ENCODE results near the gene APOM.
A peak's percentile ranks its signal among the peaks of the same experiment; 100 is the strongest.

Gene APOM

GRCh38 chr6:31655349-31656237, at the start of gene APOM:
APOM (plus strand) TSS chr6:31655894; CDS start chr6:31655967, 73 bp downstream.
- no peak for DNase-seq (ENCODE audit: low spot score)

- DNase-seq (ENCODE audit: low spot score), result no peak
Observed at GRCh38 chr6:31607317-31607716, 48.4 kb upstream of the APOM start.

DNA sequence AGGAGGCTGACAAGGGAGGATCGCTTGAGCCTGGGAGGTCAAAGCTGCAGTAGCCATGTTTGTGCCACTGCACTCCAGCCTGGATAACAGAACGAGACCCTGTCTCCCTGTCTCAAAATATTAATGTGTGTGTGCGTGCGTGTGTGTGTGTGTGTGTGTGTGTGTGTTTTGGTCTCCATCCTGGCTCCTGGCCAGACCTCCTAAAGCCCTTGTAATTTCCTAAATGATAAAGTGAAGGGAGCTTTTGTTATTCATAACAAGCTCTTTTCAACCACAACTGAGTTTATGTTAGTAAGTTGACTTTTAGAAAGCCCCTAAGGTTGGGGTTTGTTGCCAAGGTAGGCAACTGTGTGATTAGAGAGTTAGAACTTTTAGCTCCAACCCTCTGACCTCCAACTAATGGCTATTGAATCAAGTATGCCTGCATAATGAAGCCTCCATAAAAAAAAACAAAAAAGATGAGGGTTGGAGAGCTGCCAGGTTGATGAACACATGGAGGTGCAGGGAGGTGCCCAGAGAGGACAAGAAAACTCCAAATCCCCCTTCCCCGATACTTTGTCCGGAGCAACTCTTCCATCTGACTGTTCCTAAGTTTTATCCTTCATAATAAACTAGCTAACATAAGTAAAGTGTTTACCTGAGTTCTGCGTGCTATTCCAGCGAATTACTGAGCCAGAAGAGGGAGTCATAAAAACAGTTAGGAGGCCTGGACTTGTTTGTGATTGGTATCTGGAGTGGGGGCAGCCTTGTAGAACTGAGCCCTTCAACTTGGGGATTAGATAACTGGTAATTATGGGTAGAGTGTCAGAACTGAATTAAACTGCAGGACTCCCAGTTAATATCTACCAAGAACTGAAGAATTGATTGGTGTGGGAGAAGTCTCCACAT, 45.9 kb upstream of the APOM start:
- DNase-seq (ENCODE audit: low spot score), result no peak

DNA sequence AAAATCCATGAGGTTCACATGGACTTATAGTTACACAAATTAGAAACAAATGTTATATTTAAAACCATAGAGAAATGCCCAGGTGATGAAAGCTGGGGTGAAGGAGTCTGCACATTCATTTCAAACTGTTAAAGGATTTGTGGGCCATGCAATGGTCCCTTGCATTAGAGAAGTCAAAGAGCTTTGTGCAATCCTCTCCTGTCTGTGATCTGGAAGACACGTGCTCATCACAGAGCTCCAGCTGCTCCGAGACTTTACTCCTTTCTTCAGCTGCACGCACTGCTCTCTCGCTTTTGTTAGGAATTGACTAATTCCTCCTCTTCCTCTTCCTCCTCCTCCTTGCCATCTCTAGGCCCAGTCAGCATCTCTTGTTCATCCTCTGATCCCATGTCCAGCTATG, 44.7 kb upstream of the APOM start:
- DNase-seq (ENCODE audit: low spot score), result no peak

GRCh38 chr6:31614075-31614619, 41.5 kb upstream of the APOM start:
- DNase-seq (ENCODE audit: low spot score), result no peak

- DNase-seq (ENCODE audit: low spot score), result no peak
Observed at GRCh38 chr6:31614684-31615578, 40.8 kb upstream of the APOM start, which contains the start of gene AIF1. AIF1 (plus strand) TSS chr6:31615234; CDS start chr6:31615330, 96 bp downstream.

GRCh38 chr6:31615748-31616147, 39.9 kb upstream of the APOM start:
- DNase-seq (ENCODE audit: low spot score), result no peak

DNA sequence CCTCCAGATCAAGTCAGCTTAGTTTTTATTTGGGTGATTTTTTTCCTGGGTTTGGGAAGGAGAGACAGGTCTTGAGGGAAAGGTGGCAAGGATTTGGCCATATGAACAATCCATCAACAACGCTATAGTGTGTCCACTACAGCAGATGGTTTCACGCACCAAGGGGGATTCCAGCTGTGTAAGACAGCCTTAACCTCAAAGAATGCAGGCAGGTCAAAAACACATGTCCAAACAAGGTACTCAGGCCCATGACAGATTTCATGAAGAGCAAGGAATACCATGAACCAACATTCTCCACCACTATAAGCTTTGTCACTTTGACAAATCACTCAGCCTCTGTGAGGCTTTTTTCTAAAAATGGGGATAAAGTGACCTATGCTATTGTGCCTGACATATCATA, 38.7 kb upstream of the APOM start:
- no peak for DNase-seq (ENCODE audit: low spot score)

- DNase-seq (ENCODE audit: low spot score), result peak; percentile 97
Observed at GRCh38 chr6:31619805-31620585, 35.7 kb upstream of the APOM start.

DNA sequence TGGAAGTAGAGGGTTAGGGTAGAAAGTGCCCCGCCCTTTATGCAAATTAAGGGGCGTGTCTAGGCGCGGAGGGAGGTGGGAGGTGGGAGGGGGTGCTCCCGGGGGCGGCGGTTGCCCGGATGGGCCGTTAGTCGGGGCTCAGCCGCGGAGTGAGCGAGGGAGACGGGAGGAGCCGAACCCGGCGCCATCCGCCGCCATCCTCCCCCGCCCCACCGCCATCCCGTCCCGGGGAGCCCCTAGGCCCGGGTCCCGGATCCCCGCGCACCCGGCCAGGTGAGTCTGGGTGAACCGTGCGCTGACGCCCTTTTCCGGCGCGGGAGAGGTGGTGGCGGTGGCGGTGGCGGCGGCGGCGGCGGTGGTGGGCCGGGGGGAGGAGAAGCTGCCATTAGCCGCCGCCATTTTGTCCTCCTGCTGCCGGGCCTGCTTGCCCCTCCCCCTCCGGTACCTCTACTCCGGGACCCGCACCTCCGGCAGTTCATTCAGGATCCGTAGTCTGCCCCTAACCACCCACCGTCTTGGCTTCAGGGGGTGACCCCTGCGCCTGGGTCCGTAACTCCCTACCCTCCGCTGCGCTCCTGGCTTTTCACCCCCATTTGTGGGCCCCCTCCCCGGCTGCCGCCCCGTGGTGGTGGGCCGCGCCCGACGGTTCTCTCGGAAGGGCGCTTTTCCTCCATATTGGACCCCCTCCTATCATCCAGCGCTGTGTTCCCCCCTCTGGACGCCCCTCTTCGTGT, 34.9 kb upstream of the APOM start, which contains the start of gene PRRC2A:
Gene PRRC2A, plus strand, starts transcription at position 130 of the 734 bp plus-strand sequence. CDS start 2,075 bp downstream, outside the sequence.
- peak; percentile 84 for DNase-seq (ENCODE audit: low spot score)

DNA sequence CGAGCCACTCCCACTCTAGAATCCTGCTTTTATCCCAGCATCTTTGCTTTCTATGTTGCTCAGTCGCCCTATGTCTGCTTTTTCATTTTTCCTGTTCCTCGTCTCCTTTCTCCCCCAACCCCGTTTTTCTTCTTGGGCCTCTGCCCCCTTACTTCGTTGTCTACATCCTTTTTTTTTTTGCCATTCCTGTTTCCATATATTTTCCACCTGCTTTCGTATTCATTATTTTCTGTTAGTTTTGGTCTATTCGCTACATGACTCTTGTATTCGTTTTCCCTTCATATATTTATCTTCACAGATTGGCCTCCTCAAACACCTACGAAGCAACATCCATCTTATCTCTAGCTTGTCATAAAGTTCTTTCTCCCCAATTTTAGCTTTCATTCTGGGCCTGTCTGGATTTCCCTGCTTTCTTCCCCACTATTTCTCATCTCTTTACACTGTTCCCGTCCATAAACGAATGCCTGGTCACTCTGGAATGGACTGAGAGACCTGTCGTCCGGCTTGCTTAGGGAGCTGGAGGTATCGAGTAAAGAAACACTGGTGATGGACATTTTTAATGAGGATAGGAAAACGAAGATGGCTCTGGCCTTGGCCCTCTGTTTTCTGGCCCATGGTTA, 34.3 kb upstream of the APOM start:
- no peak for DNase-seq (ENCODE audit: low spot score)

- no peak for DNase-seq (ENCODE audit: low spot score)
Observed at GRCh38 chr6:31621991-31622390, 33.7 kb upstream of the APOM start.

GRCh38 chr6:31622684-31623091, 33.0 kb upstream of the APOM start:
- no peak for DNase-seq (ENCODE audit: low spot score)

- DNase-seq (ENCODE audit: low spot score), result no peak
Observed at GRCh38 chr6:31624070-31624469, 31.6 kb upstream of the APOM start.

DNA sequence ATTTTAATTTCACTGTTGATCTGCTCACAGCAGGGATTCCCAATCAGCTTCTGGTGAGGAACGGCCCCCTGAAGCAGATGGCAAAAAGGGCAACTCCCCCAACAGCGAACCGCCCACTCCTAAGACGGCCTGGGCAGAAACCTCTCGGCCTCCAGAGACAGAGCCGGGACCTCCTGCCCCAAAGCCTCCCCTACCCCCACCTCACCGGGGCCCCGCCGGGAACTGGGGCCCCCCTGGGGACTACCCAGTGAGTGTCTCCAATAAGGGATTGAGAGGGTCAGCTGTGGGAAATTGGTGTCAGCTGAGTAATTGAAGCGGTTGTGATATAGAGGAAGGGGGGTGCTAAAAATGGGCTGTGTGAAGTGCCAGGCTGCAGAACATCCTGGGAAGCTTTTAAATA, 28.7 kb upstream of the APOM start:
- DNase-seq (ENCODE audit: low spot score), result no peak

DNA sequence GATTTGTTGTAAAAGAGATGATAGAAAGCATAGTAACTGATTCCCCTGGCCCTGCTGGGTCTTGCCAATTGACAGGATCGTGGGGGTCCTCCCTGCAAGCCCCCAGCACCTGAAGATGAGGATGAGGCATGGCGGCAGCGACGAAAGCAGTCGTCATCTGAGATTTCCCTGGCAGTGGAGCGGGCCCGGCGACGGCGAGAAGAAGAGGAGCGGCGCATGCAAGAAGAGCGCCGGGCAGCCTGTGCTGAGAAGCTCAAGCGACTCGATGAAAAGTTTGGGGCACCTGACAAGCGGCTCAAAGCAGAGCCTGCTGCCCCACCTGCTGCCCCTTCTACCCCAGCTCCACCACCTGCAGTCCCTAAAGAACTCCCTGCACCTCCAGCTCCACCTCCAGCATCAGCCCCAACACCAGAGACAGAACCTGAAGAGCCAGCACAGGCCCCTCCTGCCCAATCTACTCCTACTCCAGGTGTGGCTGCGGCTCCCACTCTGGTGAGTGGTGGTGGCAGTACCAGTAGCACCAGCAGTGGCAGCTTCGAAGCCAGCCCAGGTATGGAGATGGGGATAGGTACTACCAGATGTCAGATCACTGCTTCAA, 27.9 kb upstream of the APOM start:
- no peak for DNase-seq (ENCODE audit: low spot score)

- no peak for DNase-seq (ENCODE audit: low spot score)
Observed at GRCh38 chr6:31629014-31629413, 26.7 kb upstream of the APOM start.

- DNase-seq (ENCODE audit: low spot score), result no peak
Observed at GRCh38 chr6:31630177-31630934, 25.3 kb upstream of the APOM start.

All from LoVo (cell line).